Measurements from ENCODE around the gene TLR10. TPM values are rescaled to one million over a fixed set of nuclear protein-coding genes. Genes with fewer than 3 reads are reported as not detected.

TLR10 gene
- polyA plus RNA-seq, 2 of the 4 experiments (the other 2 are of a cell fraction): 0.14 TPM; not detected in 1

DNA sequence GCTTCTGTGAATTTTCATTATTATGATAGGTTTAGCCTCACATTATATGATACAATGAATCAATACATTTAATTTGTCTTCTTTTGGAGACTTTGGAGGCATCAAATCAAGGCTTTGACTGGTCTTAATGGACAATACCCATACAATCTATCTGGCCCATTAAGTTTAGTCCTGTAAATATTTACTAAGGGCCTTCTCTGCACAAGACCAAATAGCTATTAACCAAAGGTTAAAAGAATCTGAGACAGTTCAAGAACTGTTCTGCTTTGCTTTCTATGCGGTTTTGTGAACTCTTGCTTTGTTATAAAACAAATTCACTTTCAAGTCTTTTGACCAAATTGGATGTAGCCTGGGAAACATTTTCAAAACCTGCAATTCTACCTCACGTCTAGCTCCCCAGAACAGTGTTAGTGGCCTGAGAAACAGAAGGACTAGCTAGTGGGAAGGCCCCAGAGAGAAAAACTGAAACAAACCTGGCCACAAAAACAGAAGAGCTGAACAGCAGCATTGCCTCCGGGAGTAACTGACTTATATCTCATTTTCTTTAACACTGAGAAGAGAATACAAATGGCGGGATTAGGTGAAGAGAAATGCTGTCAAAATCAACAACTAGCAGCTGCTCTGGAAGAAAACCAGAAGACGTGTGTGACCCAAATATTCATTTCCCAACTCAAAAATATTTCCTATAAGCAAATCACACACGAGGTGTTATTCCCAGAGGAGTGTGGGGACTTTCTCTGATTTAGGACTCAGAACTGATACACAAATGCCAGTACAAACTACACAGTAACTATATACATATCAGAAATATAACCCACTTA is 21.3 kb upstream of the TLR10 start:
- no peak for FAIRE-seq
- peak overlapping the region; percentile 12 to 51; a peak in 3 of 6 replicates for H3K27ac ChIP-seq
- TF ChIP-seq, protein P1, sequence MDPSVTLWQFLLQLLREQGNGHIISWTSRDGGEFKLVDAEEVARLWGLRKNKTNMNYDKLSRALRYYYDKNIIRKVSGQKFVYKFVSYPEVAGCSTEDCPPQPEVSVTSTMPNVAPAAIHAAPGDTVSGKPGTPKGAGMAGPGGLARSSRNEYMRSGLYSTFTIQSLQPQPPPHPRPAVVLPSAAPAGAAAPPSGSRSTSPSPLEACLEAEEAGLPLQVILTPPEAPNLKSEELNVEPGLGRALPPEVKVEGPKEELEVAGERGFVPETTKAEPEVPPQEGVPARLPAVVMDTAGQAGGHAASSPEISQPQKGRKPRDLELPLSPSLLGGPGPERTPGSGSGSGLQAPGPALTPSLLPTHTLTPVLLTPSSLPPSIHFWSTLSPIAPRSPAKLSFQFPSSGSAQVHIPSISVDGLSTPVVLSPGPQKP (IDR thresholded peaks at IDR 0.05; ENCODE audit: low read depth, low read length): no peak
- no peak for TF ChIP-seq ZFP36 (IDR thresholded peaks at IDR 0.05; ENCODE audit: borderline replicate concordance, partially characterized antibody)
- no peak for TF ChIP-seq CHD4 (IDR thresholded peaks at IDR 0.05; ENCODE audit: borderline replicate concordance)
- TF ChIP-seq RAD21 (conservative IDR thresholded peaks at IDR 0.05 in 1 of 2, IDR thresholded peaks at IDR 0.05 in 1 of 2): no peak
- no peak for TF ChIP-seq HOXA7 (CRISPR knock-in tag; IDR thresholded peaks at IDR 0.05)
- TF ChIP-seq BHLHE40 (IDR thresholded peaks at IDR 0.05; ENCODE audit: low read depth, low read length): no peak
- TF ChIP-seq CBX8 (IDR thresholded peaks at IDR 0.05): no peak
- TF ChIP-seq, protein P2, sequence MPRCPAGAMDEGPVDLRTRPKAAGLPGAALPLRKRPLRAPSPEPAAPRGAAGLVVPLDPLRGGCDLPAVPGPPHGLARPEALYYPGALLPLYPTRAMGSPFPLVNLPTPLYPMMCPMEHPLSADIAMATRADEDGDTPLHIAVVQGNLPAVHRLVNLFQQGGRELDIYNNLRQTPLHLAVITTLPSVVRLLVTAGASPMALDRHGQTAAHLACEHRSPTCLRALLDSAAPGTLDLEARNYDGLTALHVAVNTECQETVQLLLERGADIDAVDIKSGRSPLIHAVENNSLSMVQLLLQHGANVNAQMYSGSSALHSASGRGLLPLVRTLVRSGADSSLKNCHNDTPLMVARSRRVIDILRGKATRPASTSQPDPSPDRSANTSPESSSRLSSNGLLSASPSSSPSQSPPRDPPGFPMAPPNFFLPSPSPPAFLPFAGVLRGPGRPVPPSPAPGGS (IDR thresholded peaks at IDR 0.05): no peak
- TF ChIP-seq, protein P3, sequence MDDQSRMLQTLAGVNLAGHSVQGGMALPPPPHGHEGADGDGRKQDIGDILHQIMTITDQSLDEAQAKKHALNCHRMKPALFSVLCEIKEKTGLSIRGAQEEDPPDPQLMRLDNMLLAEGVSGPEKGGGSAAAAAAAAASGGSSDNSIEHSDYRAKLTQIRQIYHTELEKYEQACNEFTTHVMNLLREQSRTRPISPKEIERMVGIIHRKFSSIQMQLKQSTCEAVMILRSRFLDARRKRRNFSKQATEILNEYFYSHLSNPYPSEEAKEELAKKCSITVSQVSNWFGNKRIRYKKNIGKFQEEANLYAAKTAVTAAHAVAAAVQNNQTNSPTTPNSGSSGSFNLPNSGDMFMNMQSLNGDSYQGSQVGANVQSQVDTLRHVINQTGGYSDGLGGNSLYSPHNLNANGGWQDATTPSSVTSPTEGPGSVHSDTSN (IDR thresholded peaks at IDR 0.05): no peak
- no peak for TF ChIP-seq FOSL2 (IDR thresholded peaks at IDR 0.05)
- TF ChIP-seq FOSL2 (CRISPR knock-in tag; IDR thresholded peaks at IDR 0.05): no peak
- TF ChIP-seq HOXB13 (CRISPR knock-in tag; IDR thresholded peaks at IDR 0.05; ENCODE audit: low read depth): no peak
- TF ChIP-seq NR3C1 (IDR thresholded peaks at IDR 0.05): no peak
- TF ChIP-seq, protein P4, sequence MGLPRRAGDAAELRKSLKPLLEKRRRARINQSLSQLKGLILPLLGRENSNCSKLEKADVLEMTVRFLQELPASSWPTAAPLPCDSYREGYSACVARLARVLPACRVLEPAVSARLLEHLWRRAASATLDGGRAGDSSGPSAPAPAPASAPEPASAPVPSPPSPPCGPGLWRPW (IDR thresholded peaks at IDR 0.05): no peak
- TF ChIP-seq ZC3H11A (IDR thresholded peaks at IDR 0.05): no peak
- TF ChIP-seq KDM1A (IDR thresholded peaks at IDR 0.05; ENCODE audit: low read depth): no peak
- no peak for TF ChIP-seq MYC (IDR thresholded peaks at IDR 0.05; ENCODE audit: borderline replicate concordance, low read length)
- TF ChIP-seq HOXB5 (CRISPR knock-in tag; IDR thresholded peaks at IDR 0.05): no peak
- peaks cover 7% of the 10 kb centered on the region; the same call in 1 of the 3 replicates for H3K4me1 ChIP-seq
- no peak for ATAC-seq
- no peak for DNase-seq (ENCODE audit: low read depth in 1 of 2, low spot score in 1 of 2)
- H3K4me2 ChIP-seq: peak overlapping the region; percentile 41; the same call in 2 of the 3 replicates
- WGBS (ENCODE audit: missing lambda C conversion rate): 49% methylated on average over 6 of the region's 6 CpGs
- H3K4me3 ChIP-seq: no peak overlapping the region
- ChIA-PET CTCF (interaction anchor here (0.6 to 8.8 kb wide), 16 partner anchors 8 to 736 kb away, joined by 3 to 60 read pairs (median 4); partner anchors contain the start of gene TLR10), POLR2A (no interaction called here)
- 0 out of 3 replicates have a peak, but pooled peaks cover 6% of the 10 kb centered on the region for H3K9me3 ChIP-seq

DNA sequence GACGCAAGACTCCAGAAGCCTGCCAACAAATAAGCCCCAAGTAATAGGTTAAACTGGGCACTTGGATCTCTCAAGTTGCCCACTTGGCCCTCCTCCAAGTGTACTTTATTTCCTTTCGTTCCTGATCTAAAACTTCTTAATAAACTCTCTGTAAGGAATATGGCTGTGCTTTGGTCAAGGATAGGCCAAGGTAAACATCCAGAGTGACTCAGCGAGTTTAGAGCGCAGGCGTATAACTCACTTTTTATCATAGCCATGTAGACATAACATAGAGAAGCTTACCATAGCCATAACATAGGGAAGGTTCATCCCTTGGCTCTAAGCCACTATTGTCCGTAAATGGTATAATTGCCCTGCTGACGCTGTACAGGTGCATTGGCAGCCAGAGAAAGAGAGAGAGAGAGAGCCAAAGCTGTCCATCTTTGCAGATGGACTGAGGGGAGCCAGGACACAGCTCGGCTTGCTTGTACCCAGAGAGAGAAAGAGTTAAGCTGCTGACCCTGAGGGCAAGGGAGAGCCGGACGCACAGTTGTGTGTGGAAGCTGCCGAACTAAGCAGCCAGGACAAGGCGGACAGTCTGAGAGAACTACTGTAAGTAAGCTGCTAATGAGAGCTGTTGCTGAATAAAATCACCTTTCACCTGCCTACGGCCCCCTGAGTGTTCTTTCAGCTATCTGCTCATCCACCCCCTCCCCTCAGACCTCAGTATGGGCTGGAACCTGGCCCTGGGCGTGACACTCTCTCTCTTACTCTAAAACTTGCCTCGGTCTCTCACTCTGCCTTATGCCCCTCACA is 20.0 kb upstream of the TLR10 start:
- ATAC-seq (no peak), DNase-seq (ENCODE audit: low read depth in 1 of 2, low spot score in 1 of 2) (peak in 1 of 2 experiments; percentile 13), FAIRE-seq (no peak)
- H3K27ac ChIP-seq: no peak overlapping the region
- no peak overlapping the region for H3K4me2 ChIP-seq
- ChIA-PET POLR2A (no interaction called here), CTCF (interaction anchor here (1.2 to 8.8 kb wide), 4 partner anchors 20 to 43 kb away, joined by 3 to 60 read pairs (median 4); partner anchors contain the start of gene TLR10)
- no peak overlapping the region for H3K4me3 ChIP-seq
- 94% methylated on average over 15 of the region's 15 CpGs for WGBS (ENCODE audit: missing lambda C conversion rate)
- TF ChIP-seq MAFK (IDR thresholded peaks at IDR 0.05; ENCODE audit: partially characterized antibody) (peak; percentile 30), JUN (IDR thresholded peaks at IDR 0.05) (no peak), HOXA7 (CRISPR knock-in tag; IDR thresholded peaks at IDR 0.05) (no peak)
- H3K4me1 ChIP-seq: peaks cover 7% of the 10 kb centered on the region; the same call in 1 of the 3 replicates
- H3K9me3 ChIP-seq: 0 out of 3 replicates have a peak, but pooled peaks cover 6% of the 10 kb centered on the region

Measured in A549 (cell line).